22Rv1 (cell line): Measurements from ENCODE around the gene MFN2.
A peak's percentile ranks its signal among the peaks of the same experiment; 100 is the strongest.
"Not testable (repeated sequence)": the region's sequence is repeated elsewhere in the genome, so short reads cannot be mapped to it uniquely, and the experiment has no call there.

Experiments used
- H3K27ac ChIP-seq: fragments of 450-650 bp; 2 replicates; pipeline ENCODE4 v1.5.1; 2017
- CTCF ChIP-seq: fragments of 450-650 bp; IDR thresholded peaks from 2 replicates; pipeline ENCODE4 v1.5.1; 2017; ENCODE audit warnings: mild to moderate bottlenecking
- ZFX ChIP-seq: fragments of 450-650 bp; IDR thresholded peaks from 2 replicates; pipeline ENCODE4 v1.6.1; 2017; ENCODE audit warnings: antibody characterized with exemption, borderline replicate concordance

MFN2 gene

GRCh38 chr1:11979851-11980675, at the start of gene MFN2:
TSS of gene MFN2 (plus strand) at chr1:11980444. CDS start at chr1:11989169, 8,725 bp downstream.
- H3K27ac ChIP-seq: peak within 1 kb of the TSS; percentile 96
- TF ChIP-seq CTCF: no peak
- no peak for TF ChIP-seq ZFX

- H3K27ac ChIP-seq: no peak overlapping the region
- no peak for TF ChIP-seq ZFX
- TF ChIP-seq CTCF: no peak
Observed at GRCh38 chr1:11930571-11931445, 49.4 kb upstream of the MFN2 start.

- H3K27ac ChIP-seq: no peak overlapping the region
- TF ChIP-seq CTCF (no peak), ZFX (no peak)
Observed at GRCh38 chr1:11931845-11932244, 48.4 kb upstream of the MFN2 start.

GRCh38 chr1:11934302-11935056, 45.8 kb upstream of the MFN2 start, which contains the start of gene PLOD1:
TSS of gene PLOD1 (plus strand) at chr1:11934717. CDS start at chr1:11934780, 63 bp downstream.
- H3K27ac ChIP-seq: peak within 1 kb of the TSS; percentile 64
- TF ChIP-seq ZFX: no peak
- TF ChIP-seq CTCF: no peak

GRCh38 chr1:11935057-11935412, 45.2 kb upstream of the MFN2 start:
- H3K27ac ChIP-seq: peak overlapping the region; percentile 64
- no peak for TF ChIP-seq CTCF
- no peak for TF ChIP-seq ZFX

- not testable (repeated sequence) for H3K27ac ChIP-seq
Observed at GRCh38 chr1:11935733-11936132, 44.5 kb upstream of the MFN2 start.
